Fibroblast of the aortic adventitia (primary cell): ENCODE measurements around the gene NPLOC4. TPM values are rescaled to one million over a fixed set of nuclear protein-coding genes. Genes with fewer than 3 reads are reported as not detected.
A peak's percentile ranks its signal among the peaks of the same experiment; 100 is the strongest.

ENCODE experiments used
- DNase-seq: peaks from one replicate; pipeline ENCODE4 v3.0.0-alpha.2; 2010; ENCODE audit warnings: low read depth
- H3K4me3 ChIP-seq: 2 replicates; pipeline ENCODE4 v1.5.1; 2011; ENCODE audit warnings: low read depth, mild to moderate bottlenecking, control low read depth, low read length, moderate library complexity
- CTCF ChIP-seq: IDR thresholded peaks from 2 replicates; pipeline ENCODE4 v1.5.1; 2011; ENCODE audit warnings: mild to moderate bottlenecking, low read length, control low read depth, inconsistent platforms; ENCODE audit not compliant: insufficient read depth
- total RNA-seq: library from RNA; depleted of rRNA; stranded (reverse); fragments of >200 nt; gene quantifications from 2 replicates; pipeline ENCODE4 v1.2.3, GENCODE V29; 2012; ENCODE audit warnings: low replicate concordance

Gene NPLOC4
- total RNA-seq, 1 donor, result 60.3 TPM

GRCh38 chr17:81539961-81540675 is 96.8 kb downstream of the NPLOC4 start:
- DNase-seq, result no peak
- TF ChIP-seq CTCF, result no peak
- no peak overlapping the region for H3K4me3 ChIP-seq

GRCh38 chr17:81539571-81539900 is 97.4 kb downstream of the NPLOC4 start:
- no peak overlapping the region for H3K4me3 ChIP-seq
- TF ChIP-seq CTCF, result no peak
- DNase-seq, result no peak

GRCh38 chr17:81538651-81539570 is 98.0 kb downstream of the NPLOC4 start:
- no peak for DNase-seq
- no peak overlapping the region for H3K4me3 ChIP-seq
- TF ChIP-seq CTCF, result no peak

GRCh38 chr17:81537856-81538555 is 98.9 kb downstream of the NPLOC4 start:
- H3K4me3 ChIP-seq, result no peak overlapping the region
- TF ChIP-seq CTCF, result no peak
- no peak for DNase-seq

GRCh38 chr17:81537343-81537855 is 99.5 kb downstream of the NPLOC4 start:
- peak; percentile 56 for TF ChIP-seq CTCF
- no peak overlapping the region for H3K4me3 ChIP-seq
- DNase-seq, result no peak

- no peak for TF ChIP-seq CTCF
- no peak overlapping the region for H3K4me3 ChIP-seq
- DNase-seq, result no peak
Observed at GRCh38 chr17:81536299-81537290, 100.3 kb downstream of the NPLOC4 start.
